Lung (tissue), 12 donors: Measurements from ENCODE around the gene GLT6D1. TPM values are rescaled to one million over a fixed set of nuclear protein-coding genes. Genes with fewer than 3 reads are reported as not detected.

Experiments used
- ATAC-seq: fragments of 200-7000 bp; cut with Tn5 transposase; one replicate; pipeline ENCODE4 v1.9.1; 2020; ENCODE audit warnings: moderate number of reproducible peaks; ENCODE audit not compliant: insufficient read depth, low FRiP score
- DNase-seq, 3 donors: peaks; one replicate each; pipeline ENCODE4 v3.0.0-alpha.2; 2013 to 2017
- H3K27ac ChIP-seq, 2 donors: one replicate each; pipeline ENCODE4 v1.5.1; 2013; ENCODE audit warnings: mild to moderate bottlenecking in 2 of 2, moderate library complexity in 2 of 2, control low read depth in 1 of 2, inconsistent platforms in 1 of 2, low read depth in 1 of 2, low read length in 1 of 2
- H3K27me3 ChIP-seq, 3 donors: one replicate each; pipeline ENCODE4 v1.5.1; 2013; ENCODE audit warnings: low read length in 2 of 3; ENCODE audit not compliant: control insufficient read depth in 3 of 3, insufficient read depth in 3 of 3
- H3K36me3 ChIP-seq, 4 donors: one replicate each; pipeline ENCODE4 v1.5.1; 2013; ENCODE audit warnings: low read length in 4 of 4, mild to moderate bottlenecking in 1 of 4, moderate library complexity in 1 of 4; ENCODE audit not compliant: control insufficient read depth in 4 of 4, insufficient read depth in 4 of 4
- H3K4me1 ChIP-seq, 5 donors: one replicate each; pipeline ENCODE4 v1.5.1; 2013; ENCODE audit warnings: low read length in 5 of 5, mild to moderate bottlenecking in 2 of 5, moderate library complexity in 1 of 5; ENCODE audit not compliant: control insufficient read depth in 5 of 5, insufficient read depth in 5 of 5
- H3K4me3 ChIP-seq: one replicate; pipeline ENCODE4 v1.5.1; 2013; ENCODE audit warnings: mild to moderate bottlenecking, control low read depth, moderate library complexity
- H3K9ac ChIP-seq, 2 donors: one replicate each; pipeline ENCODE4 v1.5.1; 2013; ENCODE audit warnings: low read length in 2 of 2, control low read depth in 1 of 2; ENCODE audit not compliant: insufficient read depth in 1 of 2
- H3K9me3 ChIP-seq, 4 donors: one replicate each; pipeline ENCODE4 v1.5.1; 2013; ENCODE audit warnings: low read length in 3 of 4, mild to moderate bottlenecking in 1 of 4, moderate library complexity in 1 of 4; ENCODE audit not compliant: control insufficient read depth in 4 of 4, insufficient read depth in 3 of 4
- WGBS, 2 donors: extraction: QIAGEN DNeasy Blood & Tissue Kit; methylation state at CpG; one replicate each; pipeline ENCODE4 v1.1.7; 2013; 5-methylcytosine and 5-hydroxymethylcytosine counted together
- polyA plus RNA-seq, 2 donors: library from polyadenylated mRNA; stranded (reverse); fragments of 200-250 nt; gene quantifications; one replicate each; pipeline ENCODE4 v1.2.1, GENCODE V29; 2013
- total RNA-seq, 2 donors: library from RNA; depleted of rRNA in 1 of 2; stranded (reverse); fragments of >200 nt in 1 of 2; gene quantifications; one replicate each; pipeline ENCODE4 v1.2.1, GENCODE V29; 2014 to 2021
- TF ChIP-seq, protein P1 (sequence below): IDR thresholded peaks from 2 replicates; pipeline ENCODE4 v1.5.1; 2012; ENCODE audit warnings: mild to moderate bottlenecking; ENCODE audit errors: control extremely low read depth, extremely low read depth
- donor health status: control.
- donor health status: control.
- donor health status: Bipolar disorder and iron deficiency.
- donor health status: healthy.
- donor health status: DM: yes; HTN: yes; CAD: no.

The GLT6D1 gene
- total and polyA plus RNA-seq, 4 donors, result not detected

DNA sequence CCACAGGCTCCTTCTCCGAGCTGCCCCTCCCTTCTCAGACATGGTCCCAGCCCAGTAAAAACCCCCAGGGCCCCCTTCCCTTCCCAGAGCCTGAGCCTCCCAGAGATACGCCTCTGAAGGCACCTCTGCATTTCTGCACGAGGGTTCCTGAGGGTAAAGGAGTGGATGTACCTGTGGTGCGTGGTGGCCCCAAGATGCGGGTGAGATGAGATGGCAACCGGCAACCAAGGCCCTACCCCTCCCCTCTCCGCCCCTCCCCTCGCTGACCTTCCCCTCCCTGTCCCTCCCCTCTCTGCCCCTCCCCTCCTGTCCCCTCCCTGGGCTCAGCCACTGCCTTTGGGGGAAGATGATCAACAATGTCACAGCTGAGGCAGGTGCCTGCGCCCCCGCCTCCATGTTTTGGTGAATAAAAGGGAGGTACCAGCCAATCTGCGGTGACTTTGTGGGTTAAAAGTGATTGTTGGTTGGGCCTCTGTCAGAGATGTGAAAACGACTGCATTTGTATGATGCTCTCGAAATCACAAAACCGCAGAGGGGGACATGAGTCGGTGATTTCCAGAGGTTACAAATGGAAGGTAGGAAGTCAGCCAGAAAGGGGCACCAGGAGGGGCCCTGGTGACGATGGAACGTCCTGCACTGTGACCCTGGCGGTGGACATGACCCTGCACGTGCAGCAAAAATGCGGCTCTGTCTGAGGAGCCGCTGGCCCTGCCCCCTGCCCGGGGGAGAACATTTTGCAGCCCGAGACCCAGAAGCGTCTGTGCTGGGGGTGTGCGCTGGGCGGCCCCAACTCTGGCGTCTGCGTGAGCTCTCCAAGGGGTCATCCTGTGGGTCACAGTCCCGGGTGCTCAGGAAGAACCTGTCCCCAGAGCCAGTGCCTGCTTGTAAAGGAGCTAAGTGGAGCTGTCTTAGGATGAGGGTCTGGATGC is 27.5 kb upstream of the GLT6D1 start:
- no peak overlapping the region for H3K4me3 ChIP-seq
- WGBS, 2 donors, result 59 to 74% methylated on average over 29 of the region's 29 CpGs
- no peaks in the 10 kb centered on the region for H3K4me1 ChIP-seq
- DNase-seq (no peak), ATAC-seq (no peak)
- TF ChIP-seq, protein P1, sequence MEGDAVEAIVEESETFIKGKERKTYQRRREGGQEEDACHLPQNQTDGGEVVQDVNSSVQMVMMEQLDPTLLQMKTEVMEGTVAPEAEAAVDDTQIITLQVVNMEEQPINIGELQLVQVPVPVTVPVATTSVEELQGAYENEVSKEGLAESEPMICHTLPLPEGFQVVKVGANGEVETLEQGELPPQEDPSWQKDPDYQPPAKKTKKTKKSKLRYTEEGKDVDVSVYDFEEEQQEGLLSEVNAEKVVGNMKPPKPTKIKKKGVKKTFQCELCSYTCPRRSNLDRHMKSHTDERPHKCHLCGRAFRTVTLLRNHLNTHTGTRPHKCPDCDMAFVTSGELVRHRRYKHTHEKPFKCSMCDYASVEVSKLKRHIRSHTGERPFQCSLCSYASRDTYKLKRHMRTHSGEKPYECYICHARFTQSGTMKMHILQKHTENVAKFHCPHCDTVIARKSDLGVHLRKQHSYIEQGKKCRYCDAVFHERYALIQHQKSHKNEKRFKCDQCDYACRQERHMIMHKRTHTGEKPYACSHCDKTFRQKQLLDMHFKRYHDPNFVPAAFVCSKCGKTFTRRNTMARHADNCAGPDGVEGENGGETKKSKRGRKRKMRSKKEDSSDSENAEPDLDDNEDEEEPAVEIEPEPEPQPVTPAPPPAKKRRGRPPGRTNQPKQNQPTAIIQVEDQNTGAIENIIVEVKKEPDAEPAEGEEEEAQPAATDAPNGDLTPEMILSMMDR, result no peak
- H3K36me3 ChIP-seq, result no peaks in the 10 kb centered on the region
- H3K9ac ChIP-seq, result no peak overlapping the region
- no peak overlapping the region for H3K27ac ChIP-seq
- peaks cover 0 to 3% (median 3%) of the 10 kb centered on the region in 3 donors for H3K27me3 ChIP-seq
- H3K9me3 ChIP-seq, result peaks cover 0 to 6% (median 0%) of the 10 kb centered on the region in 4 donors

DNA sequence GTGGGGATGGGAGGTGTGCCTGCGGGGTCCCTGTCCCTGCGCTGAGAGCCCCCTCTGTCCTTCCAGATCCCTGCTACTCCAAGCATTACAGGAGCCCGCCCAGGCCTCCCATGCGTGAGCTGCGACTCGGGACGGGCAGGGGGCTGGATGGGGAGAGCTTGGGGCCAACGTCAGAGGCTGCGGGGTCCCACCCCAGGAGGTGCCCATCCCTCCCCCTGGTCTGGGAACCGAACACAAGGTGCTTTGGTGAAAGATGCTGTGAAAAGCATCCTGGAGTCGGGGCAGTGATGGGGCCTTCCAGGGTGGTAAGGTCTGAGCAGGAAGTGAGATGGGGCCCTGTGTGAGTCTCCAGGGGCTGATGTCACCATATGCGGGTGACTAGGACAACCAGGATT is 26.5 kb upstream of the GLT6D1 start:
- Histone ChIP-seq H3K27ac (no peak overlapping the region), H3K36me3 (no peaks in the 10 kb centered on the region), H3K4me3 (no peak overlapping the region), H3K9me3 (peaks cover 0 to 7% (median 0%) of the 10 kb centered on the region in 4 donors), H3K9ac (no peak overlapping the region), H3K27me3 (peaks cover 0 to 3% (median 3%) of the 10 kb centered on the region in 3 donors), H3K4me1 (no peaks in the 10 kb centered on the region)
- 78 to 80% methylated on average over 12 of the region's 12 CpGs for WGBS, 2 donors
- TF ChIP-seq, protein P1, result no peak
- DNase-seq, result no peak
- ATAC-seq, result no peak

DNA sequence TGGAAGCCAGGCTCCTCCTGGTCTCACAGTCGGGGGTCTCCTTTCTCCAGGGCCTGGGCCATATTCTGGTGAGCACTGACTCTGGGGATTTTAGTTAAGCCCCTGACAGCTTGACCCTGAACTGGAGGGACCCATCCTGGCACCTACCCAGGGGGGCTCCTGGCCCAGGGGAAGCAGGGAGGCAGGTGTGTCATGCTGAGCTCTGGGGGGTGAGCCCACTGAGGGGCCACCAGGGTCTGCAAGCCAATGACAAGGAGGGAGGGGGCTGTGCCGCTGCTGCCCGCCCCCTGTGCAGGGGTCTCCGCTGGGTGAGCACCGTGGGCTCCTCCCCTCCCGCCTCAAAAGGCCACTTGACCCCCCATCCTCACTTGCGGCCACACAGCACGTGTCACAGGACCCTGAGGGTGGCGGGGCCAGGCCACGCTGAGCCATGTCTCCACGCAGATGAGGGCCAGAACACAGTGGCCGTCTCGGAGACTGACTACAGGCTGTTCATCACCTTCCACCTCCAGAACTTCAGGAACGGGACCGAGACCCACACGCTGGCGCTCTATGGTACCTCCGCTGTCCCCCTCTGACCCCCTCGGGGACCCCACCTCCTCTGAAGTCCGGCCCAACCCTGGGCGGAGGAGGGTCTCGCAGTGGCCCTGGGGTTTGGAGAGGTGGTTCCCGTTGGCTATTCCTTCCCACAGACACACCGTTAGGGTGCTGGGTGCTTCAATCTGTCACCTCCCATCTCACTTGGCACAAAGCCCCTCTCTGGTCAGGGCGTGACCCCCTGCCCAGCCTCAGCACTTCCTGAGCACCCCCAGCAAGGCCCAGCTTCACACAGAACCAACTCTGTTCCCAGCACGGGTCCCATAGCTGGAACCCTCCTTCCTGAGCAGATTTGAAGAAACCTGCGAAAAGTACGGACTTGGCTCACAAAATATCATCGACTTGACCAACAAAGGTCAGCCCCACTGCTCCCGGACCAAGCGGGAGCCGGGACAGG is 25.8 kb upstream of the GLT6D1 start:
- no peaks in the 10 kb centered on the region for H3K4me1 ChIP-seq
- WGBS, 2 donors, result 78 to 81% methylated on average over 32 of the region's 32 CpGs
- H3K36me3 ChIP-seq, result no peaks in the 10 kb centered on the region
- H3K27me3 ChIP-seq, result peaks cover 0 to 3% (median 3%) of the 10 kb centered on the region in 3 donors
- H3K9me3 ChIP-seq, result peaks cover 0 to 5% (median 0%) of the 10 kb centered on the region in 4 donors
- no peak overlapping the region for H3K4me3 ChIP-seq
- TF ChIP-seq, protein P1, result no peak
- H3K9ac ChIP-seq, result no peak overlapping the region
- no peak overlapping the region for H3K27ac ChIP-seq
- no peak for ATAC-seq
- no peak for DNase-seq
